Measurements from ENCODE around the gene CACNA2D1.
"Not testable (repeated sequence)": the region's sequence is repeated elsewhere in the genome, so short reads cannot be mapped to it uniquely, and the experiment has no call there.

Gene CACNA2D1

DNA sequence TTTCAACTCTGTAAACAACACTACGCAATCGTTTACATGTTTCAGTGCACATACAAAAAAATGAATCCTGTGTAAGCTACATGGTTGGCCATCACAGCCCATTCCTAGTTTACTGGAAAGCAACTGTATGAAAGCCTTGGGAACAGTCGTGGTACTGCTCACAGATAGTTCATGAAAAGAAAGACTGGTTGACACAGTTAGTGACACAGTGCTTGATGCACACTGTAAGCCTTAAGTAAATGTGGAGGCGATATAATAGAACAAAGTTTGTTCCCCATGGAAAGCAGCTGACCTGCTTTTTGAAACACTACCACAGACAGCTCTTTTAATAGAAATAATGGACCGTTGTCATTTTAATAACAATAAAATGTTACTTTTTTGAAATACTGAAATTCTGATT, 5.1 kb downstream of the CACNA2D1 start:
- no peak overlapping the region for H3K4me3 ChIP-seq (ENCODE audit: low read depth, low read length)
- no peak overlapping the region for H3K4me2 ChIP-seq (ENCODE audit: low read length)
- H3K4me1 ChIP-seq, result no peaks in the 10 kb centered on the region
- H2AFZ ChIP-seq, result no peak overlapping the region
- no peak overlapping the region for H3K27ac ChIP-seq
- no peaks in the 10 kb centered on the region for H3K36me3 ChIP-seq (ENCODE audit: control insufficient read depth, insufficient read depth, low read length)
- no peaks in the 10 kb centered on the region for H3K9me3 ChIP-seq (ENCODE audit: control insufficient read depth, low read length)
- peaks cover 2% of the 10 kb centered on the region for H3K27me3 ChIP-seq (ENCODE audit: control insufficient read depth, insufficient read depth, low read length)
- H3K79me2 ChIP-seq, result no peaks in the 10 kb centered on the region
- TF ChIP-seq, protein P1, sequence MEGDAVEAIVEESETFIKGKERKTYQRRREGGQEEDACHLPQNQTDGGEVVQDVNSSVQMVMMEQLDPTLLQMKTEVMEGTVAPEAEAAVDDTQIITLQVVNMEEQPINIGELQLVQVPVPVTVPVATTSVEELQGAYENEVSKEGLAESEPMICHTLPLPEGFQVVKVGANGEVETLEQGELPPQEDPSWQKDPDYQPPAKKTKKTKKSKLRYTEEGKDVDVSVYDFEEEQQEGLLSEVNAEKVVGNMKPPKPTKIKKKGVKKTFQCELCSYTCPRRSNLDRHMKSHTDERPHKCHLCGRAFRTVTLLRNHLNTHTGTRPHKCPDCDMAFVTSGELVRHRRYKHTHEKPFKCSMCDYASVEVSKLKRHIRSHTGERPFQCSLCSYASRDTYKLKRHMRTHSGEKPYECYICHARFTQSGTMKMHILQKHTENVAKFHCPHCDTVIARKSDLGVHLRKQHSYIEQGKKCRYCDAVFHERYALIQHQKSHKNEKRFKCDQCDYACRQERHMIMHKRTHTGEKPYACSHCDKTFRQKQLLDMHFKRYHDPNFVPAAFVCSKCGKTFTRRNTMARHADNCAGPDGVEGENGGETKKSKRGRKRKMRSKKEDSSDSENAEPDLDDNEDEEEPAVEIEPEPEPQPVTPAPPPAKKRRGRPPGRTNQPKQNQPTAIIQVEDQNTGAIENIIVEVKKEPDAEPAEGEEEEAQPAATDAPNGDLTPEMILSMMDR (IDR thresholded peaks at IDR 0.05), result no peak
- H3K9ac ChIP-seq, result no peak overlapping the region

DNA sequence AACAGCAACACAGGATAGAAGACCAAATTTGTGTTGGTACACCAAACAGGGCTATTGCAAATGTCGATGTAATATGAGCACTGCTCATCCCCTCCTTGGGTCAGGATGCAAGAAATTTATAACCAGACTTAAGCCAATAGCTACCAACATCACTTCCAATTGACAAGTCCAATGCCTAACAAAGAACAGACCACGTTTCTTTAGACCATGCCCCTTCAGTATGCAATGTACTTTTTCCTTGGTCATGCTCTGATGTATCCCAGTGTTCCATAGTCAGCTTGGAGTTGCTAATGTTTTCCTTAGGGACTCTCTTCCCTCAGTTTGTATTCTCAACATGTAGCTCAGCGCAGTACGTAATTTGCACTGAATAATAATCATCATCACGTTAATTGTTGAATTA, 7.8 kb downstream of the CACNA2D1 start:
- no peaks in the 10 kb centered on the region for H3K9me3 ChIP-seq (ENCODE audit: control insufficient read depth, low read length)
- TF ChIP-seq, protein P1 (IDR thresholded peaks at IDR 0.05), result no peak
- H3K27me3 ChIP-seq (ENCODE audit: control insufficient read depth, insufficient read depth, low read length), result peaks cover 2% of the 10 kb centered on the region
- no peaks in the 10 kb centered on the region for H3K4me1 ChIP-seq
- no peaks in the 10 kb centered on the region for H3K79me2 ChIP-seq
- no peak overlapping the region for H3K4me2 ChIP-seq (ENCODE audit: low read length)
- H3K9ac ChIP-seq, result no peak overlapping the region
- H3K36me3 ChIP-seq (ENCODE audit: control insufficient read depth, insufficient read depth, low read length), result no peaks in the 10 kb centered on the region
- no peak overlapping the region for H3K4me3 ChIP-seq (ENCODE audit: low read depth, low read length)
- no peak overlapping the region for H2AFZ ChIP-seq
- H3K27ac ChIP-seq, result no peak overlapping the region

DNA sequence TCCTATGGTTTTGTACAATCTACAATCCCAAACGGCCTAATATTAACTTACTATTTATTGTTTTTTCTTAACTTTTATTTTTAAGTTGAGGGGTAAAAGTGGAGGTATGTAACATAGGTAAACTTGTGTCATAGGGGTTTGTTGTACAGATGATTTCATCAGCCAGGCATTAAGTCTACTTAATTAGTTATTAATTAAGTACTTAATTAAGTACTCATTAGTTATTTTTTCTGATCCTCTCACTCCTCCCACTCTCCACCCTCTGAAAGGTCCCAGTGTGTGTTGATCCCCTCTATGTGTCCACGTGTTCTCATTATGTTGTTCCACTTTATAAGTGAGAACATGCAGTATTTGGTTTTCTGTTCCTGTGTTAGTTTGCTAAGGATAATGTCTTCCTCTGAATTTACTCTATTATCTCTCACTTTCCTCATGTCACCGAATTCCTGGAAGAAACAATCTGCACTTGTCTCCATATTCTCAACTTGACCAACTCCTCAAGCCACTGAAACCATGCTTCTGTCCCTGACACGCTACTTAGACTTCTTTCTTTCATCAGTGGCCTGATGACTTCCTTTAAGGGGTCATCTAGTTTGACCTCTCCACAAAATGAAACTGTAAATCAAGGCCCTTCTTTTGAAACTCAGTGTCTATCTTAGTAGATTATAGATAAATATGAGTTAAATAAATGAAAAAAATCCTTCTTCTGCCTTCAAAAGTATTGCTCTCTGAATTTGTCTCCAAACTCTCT, 9.1 kb downstream of the CACNA2D1 start:
- H2AFZ ChIP-seq, result no peak overlapping the region
- H3K79me2 ChIP-seq, result no peaks in the 10 kb centered on the region
- H3K4me1 ChIP-seq, result no peaks in the 10 kb centered on the region
- H3K27ac ChIP-seq, result no peak overlapping the region
- no peak overlapping the region for H3K9ac ChIP-seq
- TF ChIP-seq, protein P1 (IDR thresholded peaks at IDR 0.05), result no peak
- H3K4me3 ChIP-seq (ENCODE audit: low read depth, low read length), result no peak overlapping the region
- no peaks in the 10 kb centered on the region for H3K9me3 ChIP-seq (ENCODE audit: control insufficient read depth, low read length)
- no peak overlapping the region for H3K4me2 ChIP-seq (ENCODE audit: low read length)
- no peaks in the 10 kb centered on the region for H3K36me3 ChIP-seq (ENCODE audit: control insufficient read depth, insufficient read depth, low read length)
- no peaks in the 10 kb centered on the region for H3K27me3 ChIP-seq (ENCODE audit: control insufficient read depth, insufficient read depth, low read length)

DNA sequence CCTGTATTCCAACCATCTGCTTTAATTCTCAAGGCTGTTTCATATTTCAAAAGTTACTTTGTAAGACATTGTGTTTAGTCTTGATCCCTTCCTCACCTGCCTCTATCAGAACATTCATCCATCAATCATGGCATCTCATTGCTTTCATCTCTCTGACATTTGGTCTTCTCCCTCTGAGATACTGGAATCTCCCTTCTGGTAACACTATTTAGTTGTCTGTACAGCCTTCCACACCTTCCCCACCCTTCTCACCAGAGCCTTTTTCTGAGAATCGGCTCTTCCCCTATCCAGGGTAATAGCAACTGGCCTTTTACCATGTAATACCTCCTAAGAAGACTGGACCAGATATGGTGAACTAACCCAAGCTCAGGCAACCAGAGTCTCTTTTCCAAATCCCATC, 10.1 kb downstream of the CACNA2D1 start:
- no peak overlapping the region for H2AFZ ChIP-seq
- no peaks in the 10 kb centered on the region for H3K4me1 ChIP-seq
- no peaks in the 10 kb centered on the region for H3K36me3 ChIP-seq (ENCODE audit: control insufficient read depth, insufficient read depth, low read length)
- H3K27me3 ChIP-seq (ENCODE audit: control insufficient read depth, insufficient read depth, low read length), result no peaks in the 10 kb centered on the region
- H3K9me3 ChIP-seq (ENCODE audit: control insufficient read depth, low read length), result no peaks in the 10 kb centered on the region
- H3K27ac ChIP-seq, result no peak overlapping the region
- no peak overlapping the region for H3K4me3 ChIP-seq (ENCODE audit: low read depth, low read length)
- no peaks in the 10 kb centered on the region for H3K79me2 ChIP-seq
- no peak overlapping the region for H3K9ac ChIP-seq
- TF ChIP-seq, protein P1 (IDR thresholded peaks at IDR 0.05), result no peak
- no peak overlapping the region for H3K4me2 ChIP-seq (ENCODE audit: low read length)

DNA sequence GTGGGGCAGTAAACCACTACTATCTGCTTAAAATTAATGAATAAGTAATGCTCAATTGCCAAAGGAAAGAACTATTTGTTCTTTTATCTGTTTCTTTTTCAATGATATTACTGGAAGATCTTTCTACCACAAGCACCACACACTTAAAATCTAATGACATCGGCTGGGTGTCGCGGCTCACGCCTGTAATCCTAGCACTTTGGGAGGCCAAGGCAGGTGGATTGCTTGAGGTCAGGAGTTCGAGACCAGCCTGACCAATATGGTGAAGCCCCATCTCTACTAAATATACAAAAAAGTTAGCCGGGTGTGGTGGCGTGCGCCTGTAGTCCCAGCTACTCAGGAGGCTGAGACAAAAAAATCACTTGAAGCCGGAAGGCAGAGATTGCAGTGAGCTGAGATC, 10.8 kb downstream of the CACNA2D1 start:
- H2AFZ ChIP-seq; H3K4me1 ChIP-seq; H3K4me2 ChIP-seq (ENCODE audit: low read length); H3K9me3 ChIP-seq (ENCODE audit: control insufficient read depth, low read length); H3K27me3 ChIP-seq (ENCODE audit: control insufficient read depth, insufficient read depth, low read length); H3K79me2 ChIP-seq; H3K9ac ChIP-seq; H3K36me3 ChIP-seq (ENCODE audit: control insufficient read depth, insufficient read depth, low read length); H3K4me3 ChIP-seq (ENCODE audit: low read depth, low read length); H3K27ac ChIP-seq: not testable (repeated sequence)

All from parathyroid adenoma (tissue), 2 donors.